CD4-positive, alpha-beta memory T cell (primary cell): Measurements from ENCODE around the gene RALA. TPM values are rescaled to one million over a fixed set of nuclear protein-coding genes. Genes with fewer than 3 reads are reported as not detected.

Experiments
- CTCF ChIA-PET: fragments of 350-600 bp; sonication (Branson Sonifier 250); formaldehyde crosslinking; loops from one replicate; lab custom pipeline; 2021; ENCODE audit warnings: inconsistent platforms; ENCODE audit not compliant: partially characterized antibody; lab: Charles Lee
- POLR2A ChIA-PET: fragments of 350-600 bp; sonication (Branson Sonifier 250); formaldehyde crosslinking; loops from one replicate; lab custom pipeline; 2021; ENCODE audit not compliant: partially characterized antibody; lab: Charles Lee
- DNase-seq, 5 donors: peaks; one replicate each; pipeline versions ENCODE4 v3.0.0 to v3.0.0-alpha.2; 2020 to 2022; ENCODE audit warnings: mixed read lengths in 1 of 5
- H3K27ac ChIP-seq: one replicate; pipeline ENCODE4 v1.7.0; 2013; ENCODE audit warnings: low read depth, low read length
- H3K27me3 ChIP-seq: 2 replicates; pipeline ENCODE4 v1.7.0; 2013; ENCODE audit warnings: mild to moderate bottlenecking, low read length, moderate library complexity; ENCODE audit not compliant: insufficient read depth
- H3K36me3 ChIP-seq: 2 replicates; pipeline ENCODE4 v1.7.0; 2013; ENCODE audit warnings: mild to moderate bottlenecking, low read length, moderate library complexity; ENCODE audit not compliant: insufficient read depth
- H3K4me1 ChIP-seq: 2 replicates; pipeline ENCODE4 v1.7.0; 2013; ENCODE audit warnings: mild to moderate bottlenecking, low read length, moderate library complexity; ENCODE audit not compliant: insufficient read depth
- H3K4me3 ChIP-seq, 2 donors: one replicate each; pipeline ENCODE4 v1.7.0; 2013; ENCODE audit warnings: low read length in 2 of 2, mild to moderate bottlenecking in 1 of 2
- H3K9me3 ChIP-seq, 2 donors: one replicate each; pipeline ENCODE4 v1.7.0; 2013; ENCODE audit warnings: low read length in 2 of 2, control low read depth in 1 of 2; ENCODE audit not compliant: control insufficient read depth in 1 of 2
- H3K27ac Mint-ChIP-seq, 7 donors: one replicate each; pipeline ENCODE4 v1.8.0; 2020 to 2021; ENCODE audit warnings: mixed read lengths in 7 of 7, mild to moderate bottlenecking in 6 of 7, inconsistent platforms in 3 of 7, moderate library complexity in 3 of 7
- H3K27me3 Mint-ChIP-seq, 2 donors: one replicate each; pipeline ENCODE4 v1.8.0; 2020 to 2021; ENCODE audit warnings: mixed read lengths in 2 of 2
- H3K36me3 Mint-ChIP-seq, 2 donors: one replicate each; pipeline ENCODE4 v1.8.0; 2020 to 2021; ENCODE audit warnings: mixed read lengths in 2 of 2, inconsistent platforms in 1 of 2, mild to moderate bottlenecking in 1 of 2
- H3K4me1 Mint-ChIP-seq, 4 donors: one replicate each; pipeline ENCODE4 v1.8.0; 2020 to 2021; ENCODE audit warnings: mixed read lengths in 4 of 4, mild to moderate bottlenecking in 1 of 4
- H3K4me3 Mint-ChIP-seq, 8 donors: one replicate each; pipeline ENCODE4 v1.8.0; 2020 to 2021; ENCODE audit warnings: mixed read lengths in 8 of 8, mild to moderate bottlenecking in 7 of 8, moderate library complexity in 6 of 8, inconsistent platforms in 3 of 8
- H3K9me3 Mint-ChIP-seq, 8 donors: one replicate each; pipeline ENCODE4 v1.8.0; 2020 to 2021; ENCODE audit warnings: mixed read lengths in 8 of 8, mild to moderate bottlenecking in 5 of 8, inconsistent platforms in 3 of 8, moderate library complexity in 1 of 8
- intact Hi-C: fragments of 100-400 bp; cut with micrococcal nuclease; formaldehyde crosslinking; loops from one replicate; pipeline ENCODE4 v1.15.1; 2023
- polyA plus RNA-seq, 2 donors: library from polyadenylated mRNA; unstranded; fragments of 300-500 nt; fragmentation: Illumina TruSeq; gene quantifications; one replicate each; pipeline ENCODE4 v1.2.3, GENCODE V29; 2021
- total RNA-seq, 2 experiments: library from RNA; stranded (reverse); gene quantifications; one replicate each; pipeline ENCODE4 v1.2.3, GENCODE V29; 2021

Gene RALA
- total and polyA plus RNA-seq, 4 experiments from 2014 or later = 31.6 to 50.5 (median 47.0) TPM

GRCh38 chr7:39617005-39617404 lies 6.4 kb upstream of the RALA start:
- H3K9me3 Mint-ChIP-seq = no peaks in the 10 kb centered on the region
- no peaks in the 10 kb centered on the region for H3K36me3 Mint-ChIP-seq
- intact Hi-C loops = no loop called here
- ChIA-PET CTCF (interaction anchor here (1.2 to 4.6 kb wide), 3 partner anchors 36 to 130 kb away, joined by 3 to 24 read pairs (median 4); no protein-coding TSS in a partner anchor), POLR2A (interaction anchor here (1.1 to 1.6 kb wide), 2 partner anchors 17 to 116 kb away, joined by 3 read pairs; no protein-coding TSS in a partner anchor)
- H3K9me3 ChIP-seq = no peaks in the 10 kb centered on the region
- H3K36me3 ChIP-seq = no peaks in the 10 kb centered on the region
- H3K4me3 Mint-ChIP-seq = no peak overlapping the region
- H3K4me3 ChIP-seq = no peak overlapping the region
- H3K4me1 Mint-ChIP-seq = peaks cover 2 to 4% (median 2%) of the 10 kb centered on the region in 4 donors
- no peaks in the 10 kb centered on the region for H3K27me3 ChIP-seq
- DNase-seq = no peak
- no peak overlapping the region for H3K27ac Mint-ChIP-seq
- H3K4me1 ChIP-seq = peaks cover 4% of the 10 kb centered on the region
- H3K27ac ChIP-seq = no peak overlapping the region
- H3K27me3 Mint-ChIP-seq = peaks cover 12 to 18% of the 10 kb centered on the region in 2 donors

GRCh38 chr7:39618868-39619267 lies 4.5 kb upstream of the RALA start:
- peaks cover 8% of the 10 kb centered on the region in 2 donors for H3K27me3 Mint-ChIP-seq
- ChIA-PET POLR2A (no interaction called here), CTCF (interaction anchor here (1.0 to 1.3 kb wide), 2 partner anchors 10 to 127 kb away, joined by 3 to 4 read pairs; no protein-coding TSS in a partner anchor)

GRCh38 chr7:39620486-39620885 lies 2.9 kb upstream of the RALA start:
- ChIA-PET CTCF (interaction anchor here (5.5 kb wide), 1 partner anchor 41 kb away, joined by 65 read pairs; no protein-coding TSS in a partner anchor), POLR2A (interaction anchor here (1.6 kb wide), 1 partner anchor 14 kb away, joined by 3 read pairs; no protein-coding TSS in a partner anchor)
- Mint-ChIP-seq H3K36me3 (peaks cover 0 to 9% of the 10 kb centered on the region in 2 donors), H3K27me3 (peaks cover 4% of the 10 kb centered on the region in 2 donors), H3K27ac (no peak overlapping the region), H3K4me3 (no peak overlapping the region), H3K4me1 (peaks cover 20 to 36% (median 24%) of the 10 kb centered on the region in 4 donors), H3K9me3 (no peaks in the 10 kb centered on the region)
- peaks cover 27% of the 10 kb centered on the region for H3K4me1 ChIP-seq
- DNase-seq = no peak
- H3K36me3 ChIP-seq = no peaks in the 10 kb centered on the region
- no peak overlapping the region for H3K4me3 ChIP-seq
- intact Hi-C loops = loop anchor here (2.0 kb wide), 1 partner anchor 14 kb away; no protein-coding TSS in a partner anchor
- no peak overlapping the region for H3K27ac ChIP-seq
- no peaks in the 10 kb centered on the region for H3K9me3 ChIP-seq
- no peaks in the 10 kb centered on the region for H3K27me3 ChIP-seq

More at GRCh38 chr7:39618868-39619267, 4.5 kb upstream of the RALA start:
- Histone ChIP-seq H3K27ac (no peak overlapping the region), H3K4me3 (no peak overlapping the region), H3K9me3 (no peaks in the 10 kb centered on the region), H3K36me3 (no peaks in the 10 kb centered on the region), H3K4me1 (peaks cover 14% of the 10 kb centered on the region), H3K27me3 (no peaks in the 10 kb centered on the region)
- no peak overlapping the region for H3K4me3 Mint-ChIP-seq
- H3K9me3 Mint-ChIP-seq = no peaks in the 10 kb centered on the region
- peaks cover 0 to 1% of the 10 kb centered on the region in 2 donors for H3K36me3 Mint-ChIP-seq
- no peak for DNase-seq
- intact Hi-C loops = no loop called here
- H3K4me1 Mint-ChIP-seq = peaks cover 7 to 20% (median 10%) of the 10 kb centered on the region in 4 donors
- no peak overlapping the region for H3K27ac Mint-ChIP-seq

GRCh38 chr7:39621261-39621660 lies 2.1 kb upstream of the RALA start:
- no peaks in the 10 kb centered on the region for H3K27me3 Mint-ChIP-seq
- ChIA-PET POLR2A (interaction anchor here (1.6 to 3.8 kb wide), 2 partner anchors 13 to 41 kb away, joined by 3 to 21 read pairs; no protein-coding TSS in a partner anchor), CTCF (interaction anchor here (5.5 kb wide), 1 partner anchor 42 kb away, joined by 65 read pairs; no protein-coding TSS in a partner anchor)
- Histone ChIP-seq H3K27me3 (no peaks in the 10 kb centered on the region), H3K9me3 (no peaks in the 10 kb centered on the region), H3K27ac (no peak overlapping the region), H3K36me3 (no peaks in the 10 kb centered on the region), H3K4me3 (no peak overlapping the region), H3K4me1 (peaks cover 35% of the 10 kb centered on the region)
- peaks cover 24 to 44% (median 30%) of the 10 kb centered on the region in 4 donors for H3K4me1 Mint-ChIP-seq
- intact Hi-C loops = loop anchor here (2.0 kb wide), 1 partner anchor 14 kb away; no protein-coding TSS in a partner anchor
- H3K9me3 Mint-ChIP-seq = no peaks in the 10 kb centered on the region
- H3K36me3 Mint-ChIP-seq = peaks cover 0 to 9% of the 10 kb centered on the region in 2 donors
- H3K27ac Mint-ChIP-seq = no peak overlapping the region
- DNase-seq = no peak
- no peak overlapping the region for H3K4me3 Mint-ChIP-seq

GRCh38 chr7:39621784-39622411 lies 1.5 kb upstream of the RALA start:
- ChIA-PET CTCF (interaction anchor here (1.0 to 5.5 kb wide), 5 partner anchors 9 to 125 kb away, joined by 3 to 65 read pairs (median 6); no protein-coding TSS in a partner anchor), POLR2A (interaction anchor here (0.9 to 3.8 kb wide), 10 partner anchors 12 to 330 kb away, joined by 3 to 43 read pairs (median 10); no protein-coding TSS in a partner anchor)
- Histone ChIP-seq H3K4me3 (no peak overlapping the region), H3K9me3 (no peaks in the 10 kb centered on the region), H3K27ac (no peak overlapping the region), H3K36me3 (no peaks in the 10 kb centered on the region), H3K27me3 (no peaks in the 10 kb centered on the region), H3K4me1 (peaks cover 41% of the 10 kb centered on the region)
- DNase-seq = no peak
- intact Hi-C loops = loop anchor here (2.0 kb wide), 3 partner anchors 15 to 111 kb away; no protein-coding TSS in a partner anchor
- Mint-ChIP-seq H3K4me1 (peaks cover 27 to 50% (median 36%) of the 10 kb centered on the region in 4 donors), H3K36me3 (peaks cover 0 to 9% of the 10 kb centered on the region in 2 donors), H3K27me3 (no peaks in the 10 kb centered on the region), H3K27ac (peak overlapping the region in 6 of 7 donors; percentile 84 to 95 (median 94)), H3K4me3 (peak overlapping the region; percentile 88 to 99 (median 88)), H3K9me3 (no peaks in the 10 kb centered on the region)

GRCh38 chr7:39622609-39623008 lies 763 bp upstream of the RALA start:
- intact Hi-C loops = loop anchor here (1.0 to 2.0 kb wide), 5 partner anchors 12 to 124 kb away; no protein-coding TSS in a partner anchor
- Mint-ChIP-seq H3K4me3 (peak overlapping the region; percentile 88 to 99 (median 88)), H3K27me3 (no peaks in the 10 kb centered on the region), H3K36me3 (peaks cover 0 to 9% of the 10 kb centered on the region in 2 donors), H3K27ac (peak overlapping the region; percentile 84 to 95 (median 94)), H3K9me3 (no peaks in the 10 kb centered on the region), H3K4me1 (peaks cover 30 to 57% (median 39%) of the 10 kb centered on the region in 4 donors)
- peaks cover 48% of the 10 kb centered on the region for H3K4me1 ChIP-seq
- POLR2A ChIA-PET = interaction anchor here (0.7 to 3.8 kb wide), 14 partner anchors 9 to 329 kb away, joined by 3 to 43 read pairs (median 8); partner anchors contain the start of gene CDK13
- no peaks in the 10 kb centered on the region for H3K36me3 ChIP-seq
- no peak for DNase-seq
- peak overlapping the region; percentile 79 for H3K27ac ChIP-seq
- H3K9me3 ChIP-seq = no peaks in the 10 kb centered on the region
- no peaks in the 10 kb centered on the region for H3K27me3 ChIP-seq
- CTCF ChIA-PET = interaction anchor here (0.9 to 5.5 kb wide), 8 partner anchors 9 to 124 kb away, joined by 3 to 65 read pairs (median 4); no protein-coding TSS in a partner anchor
- peak overlapping the region; percentile 50 to 78 for H3K4me3 ChIP-seq
